NCI-H524 treated with DMSO at 0.1 percent for 48 hours (cell line): ENCODE results near the gene B4GALT7.

Experiments used
- DNase-seq: peaks from one replicate; lab custom pipeline; 2025; lab: John Stamatoyannopoulos, UW

B4GALT7 gene

DNA sequence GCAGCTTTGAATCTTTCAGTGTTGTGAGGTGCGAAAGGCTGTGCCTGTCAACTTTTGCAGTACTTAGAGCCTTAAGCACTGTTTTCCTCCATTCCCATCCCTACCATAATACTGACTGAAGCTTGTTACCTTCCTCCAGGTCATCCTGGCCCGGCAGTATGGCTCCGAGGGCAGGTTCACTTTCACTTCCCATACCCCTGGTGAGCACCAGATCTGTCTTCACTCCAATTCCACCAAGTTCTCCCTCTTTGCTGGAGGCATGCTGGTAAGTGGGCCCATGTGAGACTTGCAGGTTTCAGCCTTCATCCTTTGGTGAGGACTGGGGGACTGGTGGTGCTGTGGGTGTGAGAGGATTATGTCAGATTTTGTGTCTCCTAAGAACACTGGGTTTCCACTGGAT, 6.4 kb upstream of the B4GALT7 start:
- no peak for DNase-seq

DNA sequence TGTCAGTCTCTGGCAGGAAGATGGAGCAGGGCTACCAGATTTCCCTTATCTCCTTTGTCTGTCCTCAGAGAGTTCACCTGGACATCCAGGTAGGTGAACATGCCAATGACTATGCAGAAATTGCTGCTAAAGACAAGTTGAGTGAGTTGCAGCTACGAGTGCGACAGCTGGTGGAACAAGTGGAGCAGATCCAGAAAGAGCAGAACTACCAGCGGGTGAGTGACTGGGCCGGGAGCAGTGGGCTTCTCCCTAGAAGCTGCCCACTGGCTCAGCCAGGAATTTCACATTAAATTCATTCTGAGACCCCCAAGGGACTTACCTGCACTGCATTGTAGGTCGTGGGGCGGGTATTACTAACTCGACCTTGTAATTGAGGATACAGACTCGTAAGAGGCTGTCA, 5.9 kb upstream of the B4GALT7 start:
- no peak for DNase-seq

DNA sequence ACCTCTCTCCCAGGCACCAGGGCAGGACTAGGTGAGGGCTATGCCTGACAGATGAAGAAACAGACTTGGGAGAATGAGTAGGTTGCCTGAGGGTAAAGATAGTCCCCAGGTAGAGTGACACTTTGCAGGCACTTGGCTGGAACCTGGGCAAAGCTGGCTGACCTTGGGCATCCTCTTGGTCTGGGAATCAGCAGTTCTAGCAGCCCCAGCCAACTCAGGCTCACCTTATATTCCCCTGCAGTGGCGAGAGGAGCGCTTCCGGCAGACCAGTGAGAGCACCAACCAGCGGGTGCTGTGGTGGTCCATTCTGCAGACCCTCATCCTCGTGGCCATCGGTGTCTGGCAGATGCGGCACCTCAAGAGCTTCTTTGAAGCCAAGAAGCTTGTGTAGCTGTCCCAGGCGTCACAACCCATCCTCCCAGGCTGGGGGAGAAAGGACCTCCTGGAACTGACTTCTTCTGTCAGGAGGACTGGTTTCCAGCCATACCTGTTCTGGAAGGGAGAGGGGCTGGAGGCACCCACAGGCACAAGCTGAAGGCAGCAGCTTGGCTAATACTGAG, 4.8 kb upstream of the B4GALT7 start:
- DNase-seq: no peak

DNA sequence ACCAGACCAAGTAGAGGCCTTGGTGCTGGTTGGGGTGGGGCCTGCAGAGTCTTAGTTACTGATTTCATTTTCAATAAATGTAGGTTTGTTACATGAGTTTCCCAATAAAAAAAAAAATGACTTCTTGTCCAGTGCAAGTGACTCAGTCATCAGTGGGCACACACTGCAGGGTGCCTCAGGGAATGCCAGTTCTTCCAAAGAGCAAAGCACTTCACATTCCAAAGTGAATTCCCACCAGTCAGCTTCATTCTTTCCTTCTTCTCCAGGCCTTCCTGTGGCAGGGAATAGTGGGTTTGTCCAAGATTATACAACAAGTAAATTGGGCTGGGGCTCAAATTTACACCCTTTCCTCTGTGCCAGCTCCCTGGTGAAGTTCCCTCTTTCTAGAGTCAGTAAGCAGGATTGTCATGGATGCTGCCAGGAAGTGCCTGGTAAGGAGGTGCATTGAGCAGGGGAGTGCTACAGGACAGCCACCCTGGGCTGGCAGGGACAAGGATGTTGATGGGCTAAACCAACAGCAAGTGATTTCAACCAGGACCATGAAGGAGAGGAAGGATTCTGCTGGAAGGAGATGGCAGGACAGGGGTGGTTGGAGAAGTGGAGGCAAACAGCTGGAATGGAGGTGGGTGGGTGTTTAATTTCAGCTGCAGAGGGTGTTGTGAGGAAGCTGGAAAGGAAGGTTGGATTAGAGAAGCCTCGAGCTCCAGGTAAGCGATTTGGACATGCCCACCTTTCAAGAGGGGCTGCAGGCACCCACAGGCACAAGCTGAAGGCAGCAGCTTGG, 3.7 kb upstream of the B4GALT7 start:
- DNase-seq: no peak

DNA sequence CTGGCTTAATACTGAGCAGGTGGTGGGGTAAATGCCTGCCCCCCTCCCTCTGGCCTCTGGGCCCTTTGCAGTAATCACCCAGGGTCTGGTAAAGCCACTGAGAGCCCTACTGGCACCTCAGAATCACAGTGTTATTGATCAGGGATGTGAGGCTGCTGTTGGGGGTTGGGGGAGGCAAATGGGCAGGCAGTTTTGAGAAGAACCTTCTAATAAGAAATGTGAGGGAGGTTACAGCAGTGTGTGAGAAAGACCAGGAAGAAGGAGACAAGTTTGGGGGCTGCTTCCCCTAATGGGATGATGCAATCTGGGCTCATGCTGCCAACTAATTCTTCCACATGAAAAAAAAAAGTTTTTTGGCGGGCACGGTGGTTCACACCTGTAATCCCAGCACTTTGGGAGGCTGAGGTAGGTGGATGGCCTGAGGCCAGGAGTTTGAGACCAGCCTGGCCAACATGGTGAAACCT, 3.1 kb upstream of the B4GALT7 start:
- DNase-seq: no peak

DNA sequence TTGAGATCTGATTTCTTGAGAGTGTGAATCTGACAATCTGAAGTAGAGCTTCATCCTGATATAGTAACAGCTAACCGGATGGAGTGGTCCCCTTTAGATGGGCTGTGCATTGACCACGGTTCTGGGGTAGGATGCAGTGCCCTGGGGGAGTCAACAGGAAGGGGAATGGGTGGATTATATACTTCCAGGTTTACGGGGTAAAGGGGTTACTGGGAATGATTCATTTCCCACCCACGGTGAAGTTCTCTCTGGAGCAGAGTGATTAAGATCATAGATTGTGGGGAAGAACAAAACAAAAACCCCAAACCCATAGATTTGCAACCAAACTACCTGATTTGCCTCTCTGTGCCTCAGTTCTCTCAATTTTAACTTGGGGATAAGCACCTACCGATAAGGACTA, 1.5 kb upstream of the B4GALT7 start:
- DNase-seq: no peak

DNA sequence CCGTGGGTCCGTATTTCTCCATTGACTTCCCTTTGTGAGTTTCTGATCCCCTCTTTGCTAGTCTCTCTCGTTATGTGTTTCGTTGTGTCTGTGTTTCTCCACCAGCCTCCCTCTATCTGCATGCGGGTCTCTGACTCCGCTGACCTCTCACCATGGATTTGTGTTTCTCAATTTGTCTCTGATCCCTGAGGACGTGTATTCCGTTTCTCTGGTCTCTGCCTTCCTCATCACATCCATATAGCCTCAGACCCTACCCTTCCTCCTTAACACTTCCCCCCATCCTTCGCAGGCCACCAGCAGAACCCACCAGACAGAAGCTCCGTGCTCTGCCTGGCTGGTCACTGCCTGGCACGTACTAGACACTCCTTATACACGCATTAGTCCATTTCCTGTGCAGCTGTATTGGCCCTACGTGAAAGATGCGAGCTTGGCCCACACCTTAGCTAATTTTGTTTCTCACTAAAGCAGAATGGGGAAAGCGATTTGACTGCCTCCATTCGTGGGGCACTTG, 631 bp downstream of the B4GALT7 start:
- DNase-seq: no peak

DNA sequence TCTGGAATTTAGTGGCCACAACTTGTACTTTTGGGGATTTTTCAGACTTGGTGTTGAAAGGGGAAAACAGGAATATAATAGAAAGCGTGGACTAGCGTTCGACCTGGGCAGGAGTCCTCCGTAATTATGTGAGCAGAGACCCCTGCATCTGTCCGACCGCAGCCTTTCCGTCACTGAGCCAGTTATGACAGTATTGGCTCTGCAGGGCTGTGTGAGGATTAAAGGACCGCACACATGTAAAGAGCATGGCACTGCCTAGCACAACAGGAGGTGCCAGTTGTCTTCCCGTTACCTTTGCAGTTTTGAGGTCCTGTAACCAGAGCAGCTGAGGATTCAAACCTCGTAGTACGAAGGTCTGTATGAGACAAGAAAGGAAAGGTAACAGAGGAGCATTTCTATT, 1.2 kb downstream of the B4GALT7 start:
- no peak for DNase-seq

DNA sequence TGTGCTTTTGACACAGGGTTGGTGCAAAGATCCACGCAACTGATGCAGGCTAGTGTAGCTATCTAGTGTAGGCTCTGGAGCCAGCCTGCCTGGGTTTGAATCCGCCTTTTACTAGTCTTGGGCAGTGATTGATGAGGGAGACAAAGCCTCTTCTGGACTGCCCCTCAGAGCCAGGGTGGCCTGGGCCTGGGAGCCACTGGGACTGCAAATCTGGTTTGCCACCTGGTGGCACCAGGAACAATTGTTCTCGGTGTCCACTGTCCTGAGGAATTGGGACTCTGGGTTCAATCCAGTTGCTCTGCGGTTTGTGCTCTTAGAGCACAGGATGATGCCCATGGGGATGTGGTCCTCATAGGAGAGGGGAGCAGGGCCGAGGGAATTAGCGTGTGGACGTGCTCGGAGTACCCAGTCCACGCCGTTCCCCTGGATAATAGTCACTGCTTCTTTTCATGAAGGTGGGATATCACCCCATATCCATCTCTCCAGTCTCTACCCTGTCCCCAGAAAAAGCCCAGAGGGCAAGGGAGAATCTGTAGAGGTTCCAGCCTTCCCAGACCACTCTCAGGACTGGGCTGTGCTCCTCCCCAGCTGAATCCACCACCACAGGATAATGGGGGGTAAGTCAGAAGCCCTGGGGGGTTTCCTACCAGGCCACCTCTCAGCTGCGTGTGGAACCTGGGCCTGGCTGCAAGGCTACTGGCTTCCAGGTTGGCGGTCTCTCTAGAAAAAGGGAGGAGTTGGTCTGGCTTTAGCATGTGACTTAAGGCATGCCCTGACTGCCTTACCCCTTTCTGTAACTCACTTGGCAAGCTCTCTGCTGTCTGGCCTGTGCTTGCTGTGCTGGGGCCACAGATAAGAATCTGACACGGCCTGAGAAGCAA, 1.9 kb downstream of the B4GALT7 start:
- DNase-seq: no peak

DNA sequence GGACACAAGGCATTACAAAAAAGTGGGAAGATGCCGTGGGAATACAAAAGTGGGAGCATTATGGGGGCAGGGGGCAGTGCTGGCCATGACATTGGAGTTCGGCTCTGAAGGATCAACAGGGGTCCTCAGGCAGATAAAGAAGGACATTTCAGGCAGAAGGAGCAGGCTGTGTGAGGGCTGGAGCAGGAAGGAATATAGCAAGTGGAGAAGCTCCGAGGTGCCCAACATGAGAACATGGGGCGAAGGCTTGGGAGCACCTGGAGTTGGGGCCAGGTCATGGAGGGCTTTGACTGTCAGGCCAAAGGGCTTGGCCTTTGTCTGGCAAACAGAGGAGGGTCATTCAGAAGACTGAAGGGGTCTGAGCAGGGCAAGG, 2.5 kb downstream of the B4GALT7 start:
- DNase-seq: no peak

DNA sequence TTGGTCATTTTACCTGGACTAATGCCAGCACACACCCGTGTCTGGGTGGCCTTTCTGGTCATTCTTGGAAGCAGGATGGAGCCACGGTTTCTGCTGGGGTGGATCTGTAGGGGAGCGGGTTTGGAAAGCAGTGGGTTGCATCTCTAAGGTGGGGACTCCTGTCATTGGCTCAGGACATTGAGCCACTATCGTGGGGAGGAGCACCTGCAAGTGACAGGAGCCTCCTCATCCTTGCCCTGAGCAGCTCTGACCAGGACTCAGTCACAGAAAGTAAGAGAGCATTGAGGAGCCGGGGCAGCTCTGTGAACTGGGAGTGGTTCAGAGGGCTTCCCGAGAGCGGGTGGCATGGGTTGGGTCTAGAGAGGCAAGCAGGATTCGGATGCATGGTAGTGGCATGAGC, 3.7 kb downstream of the B4GALT7 start:
- no peak for DNase-seq

DNA sequence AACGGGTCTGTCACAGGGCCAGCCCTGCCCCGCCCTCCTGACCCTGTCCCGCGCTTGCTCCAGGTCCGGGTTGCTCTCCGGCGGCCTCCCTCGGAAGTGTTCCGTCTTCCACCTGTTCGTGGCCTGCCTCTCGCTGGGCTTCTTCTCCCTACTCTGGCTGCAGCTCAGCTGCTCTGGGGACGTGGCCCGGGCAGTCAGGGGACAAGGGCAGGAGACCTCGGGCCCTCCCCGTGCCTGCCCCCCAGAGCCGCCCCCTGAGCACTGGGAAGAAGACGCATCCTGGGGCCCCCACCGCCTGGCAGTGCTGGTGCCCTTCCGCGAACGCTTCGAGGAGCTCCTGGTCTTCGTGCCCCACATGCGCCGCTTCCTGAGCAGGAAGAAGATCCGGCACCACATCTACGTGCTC, 4.2 kb downstream of the B4GALT7 start:
- DNase-seq: no peak

DNA sequence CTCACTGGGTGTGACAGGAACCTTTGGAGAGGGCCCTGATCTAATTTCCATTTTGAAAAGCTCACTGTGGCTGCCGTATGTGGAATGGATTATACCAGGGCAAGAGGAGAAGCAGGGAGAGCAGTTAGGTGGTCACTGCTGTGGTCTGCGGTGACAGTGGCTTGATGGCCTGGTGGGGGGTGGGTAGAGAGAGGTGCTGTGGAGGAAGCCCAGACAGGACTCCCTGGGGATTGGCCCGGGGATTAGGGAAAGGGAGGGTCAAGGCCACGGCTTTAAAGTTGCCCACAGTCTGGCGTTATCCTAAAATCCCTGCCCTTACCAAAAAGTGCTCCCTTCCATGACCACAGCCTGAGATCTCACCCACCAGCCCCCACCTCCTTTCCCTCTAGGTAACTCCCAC, 4.7 kb downstream of the B4GALT7 start:
- no peak for DNase-seq

DNA sequence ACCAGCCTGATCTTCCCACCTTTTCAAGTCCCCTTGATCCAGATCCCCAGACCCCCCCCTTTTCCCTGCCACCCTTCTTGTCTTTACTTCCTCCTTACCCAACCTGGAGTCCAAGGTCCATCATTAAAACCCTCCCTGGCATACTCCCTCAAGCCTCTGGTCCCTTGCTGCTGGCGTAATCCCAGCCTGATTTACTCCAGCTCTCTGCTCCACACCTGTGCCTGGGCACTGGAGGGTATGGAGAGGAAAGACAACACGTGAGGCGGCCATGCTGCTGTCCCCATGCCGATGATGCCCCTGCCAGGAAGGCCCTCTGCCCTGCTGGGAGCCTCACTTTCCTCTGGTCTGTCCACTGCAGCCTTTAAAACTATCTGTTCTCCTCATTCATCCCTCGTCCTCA, 5.1 kb downstream of the B4GALT7 start:
- DNase-seq: no peak

DNA sequence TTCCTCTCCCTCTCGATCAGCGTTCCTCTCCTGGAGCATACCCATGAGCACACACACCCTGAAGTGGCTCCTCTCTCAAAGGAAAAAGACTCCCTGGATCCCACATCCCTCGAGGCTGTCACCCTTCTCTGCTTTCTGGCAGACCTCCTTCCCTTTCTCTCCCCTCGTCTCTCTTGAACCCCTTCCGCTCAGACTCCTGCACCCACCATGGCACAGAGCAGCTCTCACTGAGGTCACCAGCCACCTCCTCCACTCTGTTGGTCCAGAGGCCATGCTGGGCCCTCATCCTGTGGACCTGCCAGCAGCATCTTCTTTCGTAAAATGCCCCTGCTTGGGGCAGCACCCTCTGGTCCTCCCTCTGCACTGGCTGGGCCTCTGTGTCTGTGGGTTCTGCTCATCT, 5.7 kb downstream of the B4GALT7 start:
- DNase-seq: no peak

DNA sequence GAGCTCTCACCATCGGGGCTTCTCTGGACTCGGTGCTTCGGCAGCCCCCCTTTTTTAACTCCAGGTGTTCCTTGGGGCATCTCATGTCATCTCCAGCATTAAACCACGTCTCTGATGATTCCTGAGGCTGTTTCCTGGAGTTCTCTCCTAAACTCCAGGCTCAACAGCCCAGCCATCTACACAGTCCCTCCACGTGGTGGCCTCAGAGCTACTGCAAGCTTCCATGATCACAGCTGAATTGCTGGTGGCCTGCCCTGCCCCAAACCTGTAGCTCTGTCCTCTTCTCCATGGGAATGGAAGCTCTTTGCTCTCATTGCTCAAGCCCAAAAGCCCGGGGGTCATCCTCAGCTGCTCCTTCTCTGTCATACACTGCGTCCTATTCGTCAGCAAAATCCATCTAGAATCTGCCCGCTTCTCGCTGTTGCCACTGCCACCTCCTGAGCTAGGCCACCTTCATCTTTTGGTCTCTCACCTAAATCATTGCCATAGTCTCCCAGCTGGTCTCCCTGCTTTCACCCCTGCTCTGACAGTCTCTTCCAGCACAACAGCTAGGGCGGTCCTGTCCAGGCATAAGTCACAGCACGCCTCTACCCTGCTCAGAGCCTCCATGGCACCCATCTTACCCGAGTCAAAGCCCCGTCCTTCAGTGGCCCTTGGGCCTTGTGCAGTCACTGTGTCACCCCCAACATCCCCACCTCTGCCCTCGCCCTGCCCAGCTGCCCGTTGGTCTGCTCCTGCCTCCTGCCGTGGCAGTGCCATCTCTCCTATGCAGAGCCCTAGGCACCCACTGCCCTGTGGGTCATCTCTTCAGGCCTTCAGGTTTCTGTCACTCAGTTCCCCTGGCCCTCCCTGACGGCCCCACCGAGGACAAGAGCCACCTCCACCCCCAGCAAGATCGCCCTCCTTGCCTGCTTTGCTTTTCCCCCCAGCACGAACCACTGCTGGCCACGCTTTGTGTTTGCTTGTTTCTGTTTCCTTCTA, 6.4 kb downstream of the B4GALT7 start:
- DNase-seq: no peak

DNA sequence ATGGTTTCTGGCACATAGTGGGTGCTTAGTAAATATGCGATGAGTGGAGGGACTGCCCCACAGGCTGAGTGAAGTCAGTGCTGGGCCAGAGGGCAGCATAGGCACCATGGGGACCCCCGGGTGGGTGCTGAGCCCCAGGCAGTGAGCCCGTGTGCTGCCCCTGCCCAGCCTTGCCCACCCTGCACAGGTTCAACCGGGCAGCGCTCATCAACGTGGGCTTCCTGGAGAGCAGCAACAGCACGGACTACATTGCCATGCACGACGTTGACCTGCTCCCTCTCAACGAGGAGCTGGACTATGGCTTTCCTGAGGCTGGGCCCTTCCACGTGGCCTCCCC, 7.2 kb downstream of the B4GALT7 start:
- no peak for DNase-seq

DNA sequence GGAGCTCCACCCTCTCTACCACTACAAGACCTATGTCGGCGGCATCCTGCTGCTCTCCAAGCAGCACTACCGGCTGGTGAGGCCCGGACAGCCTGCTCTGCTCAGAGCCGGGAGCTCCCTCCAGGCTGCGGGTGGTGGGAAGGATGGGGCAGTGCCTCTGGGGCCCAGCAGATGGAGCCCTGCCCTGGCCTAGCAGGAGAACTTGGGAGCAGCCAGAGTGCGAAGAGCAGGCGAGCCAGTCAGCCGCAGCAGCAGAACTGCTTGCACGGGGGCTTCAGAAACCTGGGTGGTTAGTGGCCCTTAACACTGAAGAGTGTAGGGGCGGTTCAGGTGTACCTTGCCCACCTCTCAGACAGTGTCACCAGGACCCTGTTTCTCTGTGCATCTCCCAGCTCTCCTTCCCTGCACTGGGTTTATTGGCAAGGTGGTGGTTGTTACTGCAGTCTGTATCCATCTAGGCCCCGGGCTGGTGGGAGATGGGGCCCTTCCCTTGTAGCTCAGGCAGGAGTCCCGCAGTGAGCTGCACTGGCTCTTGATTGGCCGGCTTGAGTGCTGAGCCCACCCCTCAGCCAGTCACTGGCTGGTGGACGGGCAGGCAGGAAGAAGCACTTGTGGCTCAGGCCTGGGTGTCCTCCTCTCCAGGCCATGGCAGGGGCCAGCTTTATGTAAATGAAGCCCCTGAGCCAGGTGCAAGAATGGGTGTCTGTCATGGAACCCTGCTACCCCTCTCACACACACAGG, 7.7 kb downstream of the B4GALT7 start:
- no peak for DNase-seq

DNA sequence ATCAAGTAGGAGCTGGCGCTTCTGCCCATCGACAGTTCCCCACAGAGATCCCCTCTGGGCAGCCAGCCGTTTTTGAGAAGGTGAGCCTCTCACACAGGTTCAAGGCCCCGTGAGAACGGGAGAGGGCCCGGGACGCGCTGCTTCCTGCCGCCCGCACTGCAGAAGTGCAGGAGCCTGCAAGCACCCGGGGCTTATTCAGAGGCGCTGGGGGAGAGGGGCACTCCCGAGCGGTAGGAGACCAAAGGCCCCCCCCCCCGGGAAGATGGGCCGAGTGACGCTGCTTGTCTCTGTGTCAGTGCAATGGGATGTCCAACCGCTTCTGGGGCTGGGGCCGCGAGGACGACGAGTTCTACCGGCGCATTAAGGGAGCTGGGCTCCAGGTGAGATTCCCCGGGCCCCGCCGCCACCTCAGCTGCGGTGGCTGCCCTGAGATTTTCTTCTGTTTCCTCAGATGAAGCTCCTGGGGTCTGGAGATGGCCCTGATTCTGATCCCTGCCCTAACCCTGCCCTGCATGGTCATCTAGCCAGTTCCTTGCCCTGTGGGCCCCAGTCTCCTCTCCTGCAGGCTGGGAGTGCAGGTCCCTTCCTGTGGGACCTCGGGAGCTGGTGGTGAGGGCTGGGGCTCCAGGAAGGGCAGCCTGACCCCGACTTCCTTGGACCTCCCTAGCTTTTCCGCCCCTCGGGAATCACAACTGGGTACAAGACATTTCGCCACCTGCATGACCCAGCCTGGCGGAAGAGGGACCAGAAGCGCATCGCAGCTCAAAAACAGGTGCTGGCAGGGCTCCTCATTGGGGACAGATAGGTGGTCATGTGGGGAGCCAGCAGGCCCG, 8.5 kb downstream of the B4GALT7 start:
- DNase-seq: no peak
